Stimulated activated naive CD4-positive, alpha-beta T cell (primary cell): ENCODE measurements around the gene LSR.
A peak's percentile ranks its signal among the peaks of the same experiment; 100 is the strongest.
"Not testable (repeated sequence)": the region's sequence is repeated elsewhere in the genome, so short reads cannot be mapped to it uniquely, and the experiment has no call there.

Experiments used
- DNase-seq, 6 experiments: peaks; one replicate each; lab custom pipeline; 2025; lab: John Stamatoyannopoulos, UW

LSR gene

GRCh38 chr19:35216833-35217648, 31.8 kb upstream of the LSR start:
- peak in 4 of 6 experiments; percentile 8 to 44 (median 37) for DNase-seq

- DNase-seq: no peak
These were observed 31.2 kb upstream of the LSR start for GRCh38 chr19:35217649-35217990.

- DNase-seq: no peak
These were observed 29.8 kb upstream of the LSR start for GRCh38 chr19:35219008-35219407.

GRCh38 chr19:35220315-35220921, 28.4 kb upstream of the LSR start:
- DNase-seq: peak in 1 of 6 experiments; percentile 10

- peak in 1 of 6 experiments; percentile 10 for DNase-seq
These were observed 27.7 kb upstream of the LSR start for GRCh38 chr19:35220973-35221590.

GRCh38 chr19:35222373-35223015, 26.3 kb upstream of the LSR start:
- DNase-seq: no peak

- no peak for DNase-seq
These were observed 25.6 kb upstream of the LSR start for GRCh38 chr19:35223084-35223790.

GRCh38 chr19:35223862-35224505, 24.8 kb upstream of the LSR start:
- no peak for DNase-seq

GRCh38 chr19:35224681-35225571, 23.9 kb upstream of the LSR start:
- DNase-seq: no peak

- no peak for DNase-seq
These were observed 22.9 kb upstream of the LSR start for GRCh38 chr19:35225951-35226350.

- no peak for DNase-seq
These were observed 22.1 kb upstream of the LSR start for GRCh38 chr19:35226748-35227147.

- no peak for DNase-seq
These were observed 20.4 kb upstream of the LSR start, which contains the start of gene FAM187B for GRCh38 chr19:35228177-35228930. FAM187B (minus strand) TSS chr19:35228739; CDS start chr19:35228680, 59 bp downstream.

- no peak for DNase-seq
These were observed 19.2 kb upstream of the LSR start for GRCh38 chr19:35229601-35230000.

GRCh38 chr19:35231956-35232645, 16.7 kb upstream of the LSR start:
- no peak for DNase-seq

GRCh38 chr19:35232912-35233311, 15.9 kb upstream of the LSR start:
- no peak for DNase-seq

- DNase-seq: no peak
These were observed 12.0 kb upstream of the LSR start for GRCh38 chr19:35236638-35237400.

- not testable (repeated sequence) for DNase-seq
These were observed 9.2 kb upstream of the LSR start for GRCh38 chr19:35239597-35239996.

GRCh38 chr19:35240327-35240726, 8.5 kb upstream of the LSR start:
- peak in 4 of 6 experiments; percentile 18 to 75 (median 72) for DNase-seq
